GM12873 (cell line): ENCODE measurements around the gene FTMT.

ENCODE experiments used
- CTCF ChIP-seq: IDR thresholded peaks from 2 replicates; pipeline ENCODE4 v1.5.1; 2012; ENCODE audit warnings: low read depth, mild to moderate bottlenecking, moderate library complexity, low read length, control low read depth; ENCODE audit not compliant: insufficient read depth; ENCODE audit errors: missing control alignments

The FTMT gene

GRCh38 chr5:121873409-121873808 is 21.7 kb downstream of the FTMT start:
- no peak for TF ChIP-seq CTCF

DNA sequence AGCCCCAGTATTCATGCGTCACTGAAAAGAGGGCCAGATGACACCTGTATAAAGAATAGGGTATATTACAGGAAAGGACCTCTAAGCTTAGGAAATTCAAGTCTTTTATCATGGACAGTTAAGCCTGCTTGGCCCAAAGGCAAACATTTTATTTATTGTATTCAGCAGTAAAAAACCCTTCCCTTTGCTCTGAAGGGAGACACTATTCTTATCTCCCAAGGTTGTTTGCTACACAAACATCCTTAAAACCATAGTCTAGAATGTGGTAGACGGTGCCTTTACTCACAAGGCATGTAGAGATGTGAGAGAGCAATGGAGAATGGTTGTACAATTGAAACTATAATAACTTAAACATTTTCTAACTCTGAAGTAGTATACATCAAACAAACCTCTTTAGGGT is 33.9 kb downstream of the FTMT start:
- no peak for TF ChIP-seq CTCF

GRCh38 chr5:121887727-121888126 is 36.0 kb downstream of the FTMT start:
- TF ChIP-seq CTCF: no peak

- no peak for TF ChIP-seq CTCF
These were observed 38.7 kb downstream of the FTMT start for GRCh38 chr5:121890297-121890858.

DNA sequence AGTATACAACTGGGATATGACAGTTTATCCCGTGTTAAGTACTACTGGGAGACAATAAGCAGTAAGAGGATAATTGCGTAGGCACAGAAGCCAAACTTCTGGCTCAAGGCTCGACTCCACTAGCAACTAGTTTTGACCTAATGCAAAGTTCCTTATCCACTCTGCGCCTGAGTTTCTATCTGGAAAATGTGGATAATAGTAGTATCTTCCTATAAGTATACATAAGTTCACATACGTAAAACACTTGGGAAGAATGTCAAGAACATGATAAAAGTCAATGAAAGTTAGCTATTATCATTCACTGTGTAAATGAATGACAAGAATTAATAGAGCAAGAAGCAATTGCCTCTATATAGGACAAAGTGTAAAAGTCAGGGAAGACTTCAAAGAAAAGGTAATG is 45.7 kb downstream of the FTMT start:
- TF ChIP-seq CTCF: no peak

DNA sequence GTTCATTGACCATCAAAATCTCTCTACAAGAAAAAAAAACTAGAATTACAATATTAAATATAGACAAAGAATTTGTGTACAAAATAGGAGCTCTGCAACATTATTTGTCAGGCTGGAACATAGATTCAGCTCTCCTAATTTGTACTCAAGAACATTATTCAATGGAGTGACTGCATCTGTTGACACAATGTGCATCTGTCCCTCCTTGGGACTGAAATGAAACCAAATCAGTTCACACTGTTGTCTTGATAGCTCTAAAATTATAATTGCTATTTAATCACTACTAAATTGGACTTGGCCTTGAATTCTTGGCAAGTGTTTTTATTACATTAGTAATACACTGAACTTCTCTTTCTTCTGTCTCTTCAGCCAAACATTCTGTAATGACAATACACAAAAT is 47.7 kb downstream of the FTMT start:
- no peak for TF ChIP-seq CTCF
